A549 (cell line): ENCODE data around the gene ZNF638.

Experiments
- CTCF ChIP-seq: fragments of >200 bp; sonication (Bioruptor Twin); formaldehyde crosslinking; IDR thresholded peaks from 3 replicates; pipeline ENCODE4 v1.5.1; 2016
- SMC3 ChIP-seq: fragments of >200 bp; sonication (Bioruptor Twin); formaldehyde crosslinking; IDR thresholded peaks from 3 replicates; pipeline ENCODE4 v1.6.1; 2018; ENCODE audit warnings: inconsistent platforms

GRCh38 chr2:71353248-71353647 is 21.7 kb downstream of the ZNF638 start:
- TF ChIP-seq SMC3 (no peak), CTCF (no peak)
